Rectal smooth muscle tissue (tissue), 1 donor: ENCODE results near the gene LSM14A.
A peak's percentile ranks its signal among the peaks of the same experiment; 100 is the strongest.
"Not testable (repeated sequence)": the region's sequence is repeated elsewhere in the genome, so short reads cannot be mapped to it uniquely, and the experiment has no call there.

Experiments used
- H3K27ac ChIP-seq: one replicate; pipeline ENCODE4 v1.7.0; 2013; ENCODE audit warnings: low read depth, low read length, inconsistent platforms
- H3K27me3 ChIP-seq: one replicate; pipeline ENCODE4 v1.7.0; 2013; ENCODE audit warnings: low read length; ENCODE audit not compliant: control insufficient read depth, insufficient read depth
- H3K36me3 ChIP-seq: one replicate; pipeline ENCODE4 v1.7.0; 2013; ENCODE audit warnings: low read length; ENCODE audit not compliant: control insufficient read depth, insufficient read depth
- H3K4me1 ChIP-seq: one replicate; pipeline ENCODE4 v1.7.0; 2013; ENCODE audit warnings: low read length; ENCODE audit not compliant: control insufficient read depth, insufficient read depth
- H3K4me3 ChIP-seq: one replicate; pipeline ENCODE4 v1.7.0; 2013; ENCODE audit warnings: low read length
- H3K9ac ChIP-seq: one replicate; pipeline ENCODE4 v1.7.0; 2013; ENCODE audit warnings: low read length

The LSM14A gene

DNA sequence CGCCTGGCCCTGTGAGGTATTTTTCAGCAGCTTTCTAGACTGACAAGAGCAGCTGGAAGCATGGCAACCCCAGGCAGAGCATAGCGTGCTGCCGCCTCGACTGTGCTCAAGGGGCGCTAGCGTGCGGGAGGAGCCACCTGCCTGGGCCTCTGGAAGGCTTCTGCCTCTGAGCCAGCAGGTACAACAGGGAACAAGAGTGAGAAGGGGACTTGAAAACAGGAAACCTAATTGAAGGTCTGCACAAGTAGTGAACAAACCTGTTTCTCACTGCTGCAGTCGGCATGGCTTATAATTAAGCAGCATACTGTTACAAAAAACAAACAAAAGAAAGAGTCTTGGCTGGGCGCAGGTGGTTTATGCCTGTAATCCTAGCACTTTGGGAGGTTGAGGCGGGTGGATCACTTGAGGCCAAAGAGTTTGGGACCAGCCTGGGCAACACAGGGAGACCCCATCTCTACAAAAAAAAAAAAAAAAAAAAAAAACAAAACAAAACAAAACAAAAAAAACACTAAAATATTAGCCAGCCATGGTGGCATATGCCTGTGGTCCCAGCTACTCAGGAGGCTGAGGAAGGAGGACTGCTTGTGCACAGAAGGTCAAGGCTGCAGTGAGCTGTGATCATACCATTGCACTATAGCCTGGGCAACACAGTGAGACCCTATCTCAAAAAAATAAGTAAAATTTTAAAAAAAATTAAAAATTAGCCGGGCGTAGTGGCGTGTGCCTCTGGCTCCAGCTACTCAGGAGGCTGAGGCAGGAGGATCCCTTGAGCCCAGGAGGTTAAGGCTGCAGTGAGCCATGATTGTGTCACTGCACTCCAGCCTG, 69.4 kb downstream of the LSM14A start:
- Histone ChIP-seq H3K4me3 (no peak overlapping the region), H3K27ac (no peak overlapping the region), H3K4me1 (no peaks in the 10 kb centered on the region), H3K36me3 (no peaks in the 10 kb centered on the region), H3K9ac (no peak overlapping the region), H3K27me3 (no peaks in the 10 kb centered on the region)

DNA sequence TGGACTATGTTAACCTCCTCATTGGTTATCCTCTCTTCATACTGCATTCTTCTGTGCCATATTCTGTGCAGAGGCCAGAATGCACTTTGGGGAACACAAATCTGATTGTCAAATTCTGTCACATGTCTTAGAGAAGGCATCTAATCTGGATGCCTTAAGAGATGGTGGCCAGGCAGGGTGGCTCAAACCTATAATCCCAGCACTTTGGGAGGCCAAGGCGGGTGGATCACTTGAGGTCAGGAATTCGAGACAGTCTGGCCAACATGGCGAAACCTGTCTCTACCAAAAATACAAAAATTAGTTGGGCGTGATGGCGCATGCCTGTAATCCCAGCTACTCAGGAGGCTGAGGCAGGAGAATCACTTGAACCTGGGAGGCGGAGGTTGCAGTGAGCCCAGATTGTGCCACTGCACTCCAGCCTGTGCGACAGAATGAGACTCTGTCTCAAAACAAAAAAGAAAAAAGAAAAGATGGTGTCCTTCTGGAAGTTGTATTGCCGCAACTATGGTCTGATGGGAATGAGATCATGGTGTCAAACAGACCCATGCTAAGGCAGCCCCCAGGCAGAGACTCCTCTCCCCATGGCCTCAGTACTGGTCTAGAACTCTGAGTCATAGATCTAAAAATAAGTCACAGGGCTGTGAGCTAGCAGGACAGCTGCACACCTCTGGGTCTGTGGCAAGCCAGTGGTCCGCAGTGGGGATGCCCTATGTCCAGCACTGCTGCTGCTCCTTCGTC, 71.0 kb downstream of the LSM14A start:
- H3K4me1 ChIP-seq, H3K9ac ChIP-seq, H3K4me3 ChIP-seq, H3K27ac ChIP-seq, H3K27me3 ChIP-seq, H3K36me3 ChIP-seq: not testable (repeated sequence)

GRCh38 chr19:34243876-34244578, 71.7 kb downstream of the LSM14A start:
- Histone ChIP-seq H3K36me3 (no peaks in the 10 kb centered on the region), H3K27me3 (no peaks in the 10 kb centered on the region), H3K4me1 (no peaks in the 10 kb centered on the region), H3K4me3 (no peak overlapping the region), H3K9ac (no peak overlapping the region), H3K27ac (no peak overlapping the region)

DNA sequence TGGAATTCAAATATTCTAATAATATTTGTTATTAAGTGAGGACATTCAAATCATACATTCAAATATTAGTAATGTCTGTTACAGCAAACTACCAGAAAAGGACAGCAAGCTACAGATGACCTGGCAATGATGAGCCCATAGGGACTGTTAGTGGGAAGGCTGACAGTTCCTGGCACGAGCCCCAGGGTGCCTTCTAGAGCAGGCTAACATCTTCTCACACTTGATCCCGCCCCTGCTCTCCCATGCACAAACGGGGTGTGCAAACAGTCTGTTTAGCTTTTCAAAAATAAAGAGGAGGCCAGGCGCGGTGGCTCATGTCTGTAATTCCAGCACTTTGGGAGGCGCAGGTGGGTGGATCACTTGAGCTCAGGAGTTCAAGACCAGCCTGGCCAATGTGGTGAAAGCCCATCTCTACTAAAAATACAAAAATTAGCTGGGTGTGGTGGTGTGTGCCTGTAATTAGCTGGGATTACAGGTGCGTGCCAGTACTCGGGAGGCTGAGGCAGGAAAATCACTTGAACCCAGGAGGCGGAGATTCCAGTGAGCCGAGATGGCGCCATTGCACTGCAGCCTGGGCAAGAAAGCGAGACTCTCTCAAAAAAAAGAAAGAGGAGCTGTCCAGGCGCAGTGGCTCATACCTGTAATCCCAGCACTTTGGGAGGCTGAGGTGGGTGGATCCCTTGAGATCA, 72.5 kb downstream of the LSM14A start:
- no peaks in the 10 kb centered on the region for H3K4me1 ChIP-seq
- no peak overlapping the region for H3K9ac ChIP-seq
- no peaks in the 10 kb centered on the region for H3K36me3 ChIP-seq
- no peak overlapping the region for H3K27ac ChIP-seq
- no peaks in the 10 kb centered on the region for H3K27me3 ChIP-seq
- H3K4me3 ChIP-seq = no peak overlapping the region

- Histone ChIP-seq H3K36me3 (no peaks in the 10 kb centered on the region), H3K27me3 (no peaks in the 10 kb centered on the region), H3K4me3 (no peak overlapping the region), H3K9ac (no peak overlapping the region), H3K27ac (no peak overlapping the region), H3K4me1 (no peaks in the 10 kb centered on the region)
Observed at GRCh38 chr19:34246340-34246739, 74.0 kb downstream of the LSM14A start.

GRCh38 chr19:34248941-34249340, 76.6 kb downstream of the LSM14A start:
- no peak overlapping the region for H3K27ac ChIP-seq
- H3K4me3 ChIP-seq = no peak overlapping the region
- no peaks in the 10 kb centered on the region for H3K27me3 ChIP-seq
- H3K9ac ChIP-seq = no peak overlapping the region
- H3K36me3 ChIP-seq = no peaks in the 10 kb centered on the region
- H3K4me1 ChIP-seq = no peaks in the 10 kb centered on the region

- not testable (repeated sequence) for H3K36me3 ChIP-seq, H3K27ac ChIP-seq, H3K4me3 ChIP-seq, H3K27me3 ChIP-seq, H3K4me1 ChIP-seq, H3K9ac ChIP-seq
Observed at GRCh38 chr19:34253167-34253566, 80.9 kb downstream of the LSM14A start.

- H3K36me3 ChIP-seq, H3K9ac ChIP-seq, H3K27ac ChIP-seq, H3K4me1 ChIP-seq, H3K27me3 ChIP-seq: not testable (repeated sequence)
- peak overlapping the region; percentile 81 for H3K4me3 ChIP-seq
Observed at GRCh38 chr19:34253681-34254045, 81.4 kb downstream of the LSM14A start.

- Histone ChIP-seq H3K27ac (peak within 1 kb of the TSS; percentile 88), H3K9ac (peak within 1 kb of the TSS; percentile 77), H3K36me3 (no peaks in the 10 kb centered on the region), H3K4me1 (peaks cover 4% of the 10 kb centered on the region), H3K27me3 (no peaks in the 10 kb centered on the region), H3K4me3 (peak within 1 kb of the TSS; percentile 81)
Observed at GRCh38 chr19:34254046-34254697, 81.9 kb downstream of the LSM14A start, which contains the start of gene GARRE1. TSS of gene GARRE1 (plus strand) at chr19:34254554. CDS start at chr19:34300474, 45,920 bp downstream.

DNA sequence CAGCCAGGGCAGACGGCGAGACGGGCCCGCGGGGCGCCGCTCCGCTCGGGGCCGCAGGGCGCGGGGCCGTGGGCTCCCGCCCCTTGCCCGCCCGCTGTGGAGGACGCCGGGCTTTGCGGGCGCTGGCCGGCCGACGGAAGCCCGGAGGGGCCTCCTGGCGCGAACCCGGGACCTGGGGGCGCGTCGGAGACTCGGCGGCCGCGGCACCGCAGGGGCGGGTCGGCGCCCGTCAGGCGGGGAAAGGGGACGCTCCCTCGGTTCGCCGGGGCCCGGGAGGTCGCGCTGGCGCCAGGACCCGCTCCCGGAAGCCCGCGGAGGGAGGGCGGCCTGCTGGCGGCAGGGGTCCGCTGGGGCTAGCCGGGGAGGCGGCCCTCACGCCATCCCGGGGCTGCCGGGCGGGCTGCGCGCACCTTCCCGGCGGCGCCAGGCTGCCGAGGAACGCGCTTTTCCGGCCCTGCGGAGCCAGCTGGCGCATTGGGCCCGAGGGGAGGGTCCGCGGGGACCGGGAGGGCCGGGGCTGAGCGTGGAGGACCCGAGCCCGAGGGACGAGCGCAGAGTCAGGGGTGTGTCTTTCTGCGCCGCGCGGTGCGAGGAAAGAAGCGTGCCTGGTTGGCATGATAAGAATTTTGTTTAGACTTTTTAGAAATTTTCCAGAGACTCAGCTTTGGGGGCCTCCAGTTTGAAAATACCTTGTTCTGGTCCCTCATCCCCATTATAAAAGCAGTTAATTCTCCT, 82.6 kb downstream of the LSM14A start:
- Histone ChIP-seq H3K27me3 (no peaks in the 10 kb centered on the region), H3K4me1 (peaks cover 6% of the 10 kb centered on the region), H3K4me3 (peak overlapping the region; percentile 77), H3K9ac (peak overlapping the region; percentile 77), H3K36me3 (no peaks in the 10 kb centered on the region), H3K27ac (peak overlapping the region; percentile 69)

GRCh38 chr19:34255546-34255945, 83.2 kb downstream of the LSM14A start:
- Histone ChIP-seq H3K36me3 (no peaks in the 10 kb centered on the region), H3K4me3 (peak overlapping the region; percentile 77), H3K27me3 (no peaks in the 10 kb centered on the region), H3K9ac (no peak overlapping the region), H3K27ac (no peak overlapping the region), H3K4me1 (peaks cover 7% of the 10 kb centered on the region)
